HAP-1 (cell line): ENCODE results near the gene KCTD1.

Experiments
- DNase-seq, 2 experiments: peaks; one replicate each; pipeline ENCODE4 v3.0.0-alpha.2; 2016 to 2020; ENCODE audit warnings: low spot score in 2 of 2
- H3K27me3 ChIP-seq: fragments of 250-450 bp; sonication (Bioruptor Pico); 2 replicates; pipeline ENCODE4 v1.5.1; 2020; ENCODE audit warnings: low read depth, mild to moderate bottlenecking, moderate library complexity
- H3K36me3 ChIP-seq: fragments of 250-450 bp; sonication (Bioruptor Pico); replicated peaks from 2 replicates; pipeline ENCODE4 v1.5.1; 2020; ENCODE audit warnings: mild to moderate bottlenecking
- H3K4me1 ChIP-seq: fragments of 250-450 bp; sonication (Bioruptor Pico); 2 replicates; pipeline ENCODE4 v1.5.1; 2020; ENCODE audit warnings: mild to moderate bottlenecking
- H3K4me3 ChIP-seq: fragments of 250-450 bp; sonication (Bioruptor Pico); 2 replicates; pipeline ENCODE4 v1.5.1; 2020; ENCODE audit warnings: mild to moderate bottlenecking, moderate library complexity
- H3K9me3 ChIP-seq: fragments of 250-450 bp; sonication (Bioruptor Pico); 2 replicates; pipeline ENCODE4 v1.5.1; 2020; ENCODE audit warnings: mild to moderate bottlenecking, moderate library complexity
- in situ Hi-C: fragments of 300-500 bp; cut with MboI; formaldehyde crosslinking; loops from 3 replicates; pipeline ENCODE4 v1.14.3; 2020; ENCODE audit warnings: low sequenced_read_pairs, inconsistent platforms, mixed read lengths

The KCTD1 gene

GRCh38 chr18:26561769-26562168, 13.4 kb upstream of the KCTD1 start:
- Histone ChIP-seq H3K4me1 (peaks cover 7% of the 10 kb centered on the region; the same call in 1 of the 2 replicates), H3K36me3 (no peaks in the 10 kb centered on the region), H3K9me3 (no peaks in the 10 kb centered on the region), H3K4me3 (no peak overlapping the region), H3K27me3 (no peaks in the 10 kb centered on the region)
- in situ Hi-C loops, result no loop called here
- no peak for DNase-seq

- no peaks in the 10 kb centered on the region for H3K9me3 ChIP-seq
- H3K36me3 ChIP-seq, result no peaks in the 10 kb centered on the region
- no peak overlapping the region for H3K4me3 ChIP-seq
- H3K27me3 ChIP-seq, result no peaks in the 10 kb centered on the region
- peaks cover 4% of the 10 kb centered on the region for H3K4me1 ChIP-seq
- DNase-seq, result no peak
- in situ Hi-C loops, result no loop called here
Observed at GRCh38 chr18:26556573-26556972, 8.2 kb upstream of the KCTD1 start.

GRCh38 chr18:26555804-26556553, 7.6 kb upstream of the KCTD1 start:
- peaks cover 4% of the 10 kb centered on the region for H3K4me1 ChIP-seq
- in situ Hi-C loops, result no loop called here
- no peaks in the 10 kb centered on the region for H3K36me3 ChIP-seq
- no peaks in the 10 kb centered on the region for H3K27me3 ChIP-seq
- no peak for DNase-seq
- H3K4me3 ChIP-seq, result no peak overlapping the region
- H3K9me3 ChIP-seq, result no peaks in the 10 kb centered on the region

GRCh38 chr18:26553943-26554342, 5.6 kb upstream of the KCTD1 start:
- no peak overlapping the region for H3K4me3 ChIP-seq
- H3K9me3 ChIP-seq, result no peaks in the 10 kb centered on the region
- H3K4me1 ChIP-seq, result peaks cover 7% of the 10 kb centered on the region
- no peaks in the 10 kb centered on the region for H3K36me3 ChIP-seq
- in situ Hi-C loops, result no loop called here
- no peak for DNase-seq
- H3K27me3 ChIP-seq, result no peaks in the 10 kb centered on the region

- H3K4me3 ChIP-seq, result no peak overlapping the region
- no peaks in the 10 kb centered on the region for H3K9me3 ChIP-seq
- in situ Hi-C loops, result no loop called here
Observed at GRCh38 chr18:26551695-26552081, 3.3 kb upstream of the KCTD1 start.

GRCh38 chr18:26550998-26551694, 2.8 kb upstream of the KCTD1 start:
- in situ Hi-C loops, result no loop called here
- no peak for DNase-seq
- no peaks in the 10 kb centered on the region; the same call in 1 of the 2 replicates for H3K36me3 ChIP-seq
- H3K4me3 ChIP-seq, result no peak overlapping the region
- no peaks in the 10 kb centered on the region for H3K27me3 ChIP-seq
- no peaks in the 10 kb centered on the region for H3K9me3 ChIP-seq
- H3K4me1 ChIP-seq, result peaks cover 13% of the 10 kb centered on the region

More at GRCh38 chr18:26551695-26552081, 3.3 kb upstream of the KCTD1 start:
- no peaks in the 10 kb centered on the region for H3K27me3 ChIP-seq
- peaks cover 7% of the 10 kb centered on the region for H3K4me1 ChIP-seq
- no peak for DNase-seq
- H3K36me3 ChIP-seq, result no peaks in the 10 kb centered on the region; the same call in 1 of the 2 replicates

GRCh38 chr18:26549263-26550094, 1.1 kb upstream of the KCTD1 start:
- peak; percentile 45 to 73 for DNase-seq
- no peaks in the 10 kb centered on the region; the same call in 1 of the 2 replicates for H3K36me3 ChIP-seq
- H3K4me1 ChIP-seq, result peaks cover 19% of the 10 kb centered on the region
- H3K4me3 ChIP-seq, result peak overlapping the region; percentile 43
- in situ Hi-C loops, result no loop called here
- H3K27me3 ChIP-seq, result no peaks in the 10 kb centered on the region
- H3K9me3 ChIP-seq, result no peaks in the 10 kb centered on the region

- Histone ChIP-seq H3K4me3 (peak overlapping the region; percentile 43), H3K9me3 (no peaks in the 10 kb centered on the region), H3K36me3 (no peaks in the 10 kb centered on the region; the same call in 1 of the 2 replicates), H3K27me3 (no peaks in the 10 kb centered on the region), H3K4me1 (peaks cover 23% of the 10 kb centered on the region)
- no peak for DNase-seq
- in situ Hi-C loops, result no loop called here
Observed at GRCh38 chr18:26547646-26548414, 523 bp downstream of the KCTD1 start.

- Histone ChIP-seq H3K9me3 (no peaks in the 10 kb centered on the region), H3K27me3 (no peaks in the 10 kb centered on the region), H3K4me1 (peaks cover 23% of the 10 kb centered on the region), H3K4me3 (peak overlapping the region; percentile 11), H3K36me3 (no peaks in the 10 kb centered on the region; the same call in 1 of the 2 replicates)
- in situ Hi-C loops, result no loop called here
- no peak for DNase-seq
Observed at GRCh38 chr18:26546875-26547645, 1.3 kb downstream of the KCTD1 start.

GRCh38 chr18:26546170-26546874, 2.0 kb downstream of the KCTD1 start:
- H3K9me3 ChIP-seq, result no peaks in the 10 kb centered on the region
- peak; percentile 45 to 57 for DNase-seq
- no peaks in the 10 kb centered on the region for H3K27me3 ChIP-seq
- H3K36me3 ChIP-seq, result no peaks in the 10 kb centered on the region; the same call in 1 of the 2 replicates
- H3K4me3 ChIP-seq, result peak overlapping the region; percentile 11
- peaks cover 23% of the 10 kb centered on the region for H3K4me1 ChIP-seq
- in situ Hi-C loops, result no loop called here

- H3K36me3 ChIP-seq, result no peaks in the 10 kb centered on the region; the same call in 1 of the 2 replicates
- in situ Hi-C loops, result no loop called here
- no peak for DNase-seq
- H3K9me3 ChIP-seq, result no peaks in the 10 kb centered on the region
- H3K4me1 ChIP-seq, result peaks cover 23% of the 10 kb centered on the region
- H3K4me3 ChIP-seq, result peak overlapping the region; percentile 11
- H3K27me3 ChIP-seq, result no peaks in the 10 kb centered on the region
Observed at GRCh38 chr18:26545335-26546123, 2.8 kb downstream of the KCTD1 start.
